ENCODE measurements around the gene NUAK1. TPM values are rescaled to one million over a fixed set of nuclear protein-coding genes. Genes with fewer than 3 reads are reported as not detected.

Gene NUAK1
- total and polyA plus RNA-seq, 2 experiments from 2014 or later = 5.4 to 16.9 TPM

- Mint-ChIP-seq H3K4me1 (peaks cover 23% of the 10 kb centered on the region), H3K4me3 (no peak overlapping the region), H3K36me3 (ENCODE audit: low read depth) (peaks cover 21% of the 10 kb centered on the region), H3K9me3 (no peaks in the 10 kb centered on the region), H3K27me3 (ENCODE audit: insufficient read depth, low read depth, poor library complexity) (no peaks in the 10 kb centered on the region), H3K27ac (peak overlapping the region; percentile 68)
- Histone ChIP-seq H3K4me2 (no peak overlapping the region), H2AFZ (no peak overlapping the region), H3K4me1 (ENCODE audit: insufficient read depth) (peaks cover 11% of the 10 kb centered on the region), H3K27me3 (ENCODE audit: insufficient read depth) (no peaks in the 10 kb centered on the region), H4K20me1 (replicated peaks; ENCODE audit: insufficient read depth) (peaks cover 7% of the 10 kb centered on the region; the same call in 1 of the 2 replicates), H3K79me2 (replicated peaks; ENCODE audit: insufficient read depth) (0 out of 2 replicates have a peak, but pooled peaks cover 3% of the 10 kb centered on the region), H3K9me2 (ENCODE audit: insufficient read depth) (no peaks in the 10 kb centered on the region), H3K36me3 (ENCODE audit: insufficient read depth) (peaks cover 16% of the 10 kb centered on the region), H3F3A (replicated peaks; ENCODE audit: low read depth) (no peaks in the 10 kb centered on the region), H3K27ac (ENCODE audit: low read depth) (no peak overlapping the region), H3K4me3 (no peak overlapping the region)
- DNase-seq (ENCODE audit: low spot score) (no peak), ATAC-seq (no peak; the same call in 2 of the 3 replicates)
- TF ChIP-seq, protein P1, sequence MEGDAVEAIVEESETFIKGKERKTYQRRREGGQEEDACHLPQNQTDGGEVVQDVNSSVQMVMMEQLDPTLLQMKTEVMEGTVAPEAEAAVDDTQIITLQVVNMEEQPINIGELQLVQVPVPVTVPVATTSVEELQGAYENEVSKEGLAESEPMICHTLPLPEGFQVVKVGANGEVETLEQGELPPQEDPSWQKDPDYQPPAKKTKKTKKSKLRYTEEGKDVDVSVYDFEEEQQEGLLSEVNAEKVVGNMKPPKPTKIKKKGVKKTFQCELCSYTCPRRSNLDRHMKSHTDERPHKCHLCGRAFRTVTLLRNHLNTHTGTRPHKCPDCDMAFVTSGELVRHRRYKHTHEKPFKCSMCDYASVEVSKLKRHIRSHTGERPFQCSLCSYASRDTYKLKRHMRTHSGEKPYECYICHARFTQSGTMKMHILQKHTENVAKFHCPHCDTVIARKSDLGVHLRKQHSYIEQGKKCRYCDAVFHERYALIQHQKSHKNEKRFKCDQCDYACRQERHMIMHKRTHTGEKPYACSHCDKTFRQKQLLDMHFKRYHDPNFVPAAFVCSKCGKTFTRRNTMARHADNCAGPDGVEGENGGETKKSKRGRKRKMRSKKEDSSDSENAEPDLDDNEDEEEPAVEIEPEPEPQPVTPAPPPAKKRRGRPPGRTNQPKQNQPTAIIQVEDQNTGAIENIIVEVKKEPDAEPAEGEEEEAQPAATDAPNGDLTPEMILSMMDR (conservative IDR thresholded peaks at IDR 0.05; ENCODE audit: low read depth in 2 of 2) = no peak
- TF ChIP-seq NANOG (IDR thresholded peaks at IDR 0.05; ENCODE audit: borderline replicate concordance) = no peak
These were observed 58.5 kb downstream of the NUAK1 start for GRCh38 chr12:106080041-106080790.

DNA sequence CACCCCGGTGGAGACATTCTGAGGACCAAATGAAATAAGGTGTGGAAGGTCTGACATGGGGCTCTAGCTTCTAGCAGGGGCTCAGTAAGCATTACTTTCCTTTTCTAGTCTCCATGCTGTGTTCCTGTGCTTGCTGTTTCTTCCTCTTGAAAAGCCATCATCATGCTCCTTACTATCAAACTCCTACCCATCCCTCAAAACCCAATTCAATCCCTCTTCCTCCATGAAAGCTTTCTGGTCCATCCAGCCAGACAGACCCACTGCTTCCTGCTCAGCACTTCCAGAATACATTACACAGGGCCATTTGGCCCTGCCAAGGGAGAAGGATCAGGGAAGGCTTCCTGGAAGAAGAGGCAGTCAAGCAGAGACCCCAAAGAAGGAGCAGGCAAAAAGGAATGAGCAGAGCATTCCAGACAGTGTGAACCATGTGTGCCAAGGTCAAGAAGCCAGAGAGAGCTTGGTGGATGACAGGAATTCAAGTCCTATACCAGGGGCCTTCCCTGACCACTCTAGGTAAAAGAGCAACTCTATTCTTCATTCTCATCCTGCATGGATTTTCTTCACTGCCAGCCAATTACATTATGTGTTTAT, 59.5 kb downstream of the NUAK1 start:
- no peaks in the 10 kb centered on the region for H3K27me3 Mint-ChIP-seq (ENCODE audit: insufficient read depth, low read depth, poor library complexity)
- peaks cover 8% of the 10 kb centered on the region for H3K4me1 ChIP-seq (ENCODE audit: insufficient read depth)
- peaks cover 7% of the 10 kb centered on the region; the same call in 1 of the 2 replicates for H4K20me1 ChIP-seq (replicated peaks; ENCODE audit: insufficient read depth)
- H2AFZ ChIP-seq = no peak overlapping the region
- no peak overlapping the region for H3K27ac ChIP-seq (ENCODE audit: low read depth)
- 0 out of 2 replicates have a peak, but pooled peaks cover 3% of the 10 kb centered on the region for H3K79me2 ChIP-seq (replicated peaks; ENCODE audit: insufficient read depth)
- no peak overlapping the region for H3K27ac Mint-ChIP-seq
- H3K4me3 Mint-ChIP-seq = no peak overlapping the region
- no peaks in the 10 kb centered on the region for H3K9me3 Mint-ChIP-seq
- H3K9me2 ChIP-seq (ENCODE audit: insufficient read depth) = no peaks in the 10 kb centered on the region
- no peaks in the 10 kb centered on the region for H3F3A ChIP-seq (replicated peaks; ENCODE audit: low read depth)
- H3K4me3 ChIP-seq = no peak overlapping the region
- no peak overlapping the region for H3K4me2 ChIP-seq
- peaks cover 25% of the 10 kb centered on the region for H3K4me1 Mint-ChIP-seq
- peaks cover 21% of the 10 kb centered on the region for H3K36me3 Mint-ChIP-seq (ENCODE audit: low read depth)
- H3K27me3 ChIP-seq (ENCODE audit: insufficient read depth) = no peaks in the 10 kb centered on the region
- H3K36me3 ChIP-seq (ENCODE audit: insufficient read depth) = peaks cover 16% of the 10 kb centered on the region
- DNase-seq (ENCODE audit: low spot score) (no peak), ATAC-seq (no peak)
- no peak for TF ChIP-seq ZNF114 (CRISPR knock-in tag; IDR thresholded peaks at IDR 0.05)
- TF ChIP-seq, protein P2, sequence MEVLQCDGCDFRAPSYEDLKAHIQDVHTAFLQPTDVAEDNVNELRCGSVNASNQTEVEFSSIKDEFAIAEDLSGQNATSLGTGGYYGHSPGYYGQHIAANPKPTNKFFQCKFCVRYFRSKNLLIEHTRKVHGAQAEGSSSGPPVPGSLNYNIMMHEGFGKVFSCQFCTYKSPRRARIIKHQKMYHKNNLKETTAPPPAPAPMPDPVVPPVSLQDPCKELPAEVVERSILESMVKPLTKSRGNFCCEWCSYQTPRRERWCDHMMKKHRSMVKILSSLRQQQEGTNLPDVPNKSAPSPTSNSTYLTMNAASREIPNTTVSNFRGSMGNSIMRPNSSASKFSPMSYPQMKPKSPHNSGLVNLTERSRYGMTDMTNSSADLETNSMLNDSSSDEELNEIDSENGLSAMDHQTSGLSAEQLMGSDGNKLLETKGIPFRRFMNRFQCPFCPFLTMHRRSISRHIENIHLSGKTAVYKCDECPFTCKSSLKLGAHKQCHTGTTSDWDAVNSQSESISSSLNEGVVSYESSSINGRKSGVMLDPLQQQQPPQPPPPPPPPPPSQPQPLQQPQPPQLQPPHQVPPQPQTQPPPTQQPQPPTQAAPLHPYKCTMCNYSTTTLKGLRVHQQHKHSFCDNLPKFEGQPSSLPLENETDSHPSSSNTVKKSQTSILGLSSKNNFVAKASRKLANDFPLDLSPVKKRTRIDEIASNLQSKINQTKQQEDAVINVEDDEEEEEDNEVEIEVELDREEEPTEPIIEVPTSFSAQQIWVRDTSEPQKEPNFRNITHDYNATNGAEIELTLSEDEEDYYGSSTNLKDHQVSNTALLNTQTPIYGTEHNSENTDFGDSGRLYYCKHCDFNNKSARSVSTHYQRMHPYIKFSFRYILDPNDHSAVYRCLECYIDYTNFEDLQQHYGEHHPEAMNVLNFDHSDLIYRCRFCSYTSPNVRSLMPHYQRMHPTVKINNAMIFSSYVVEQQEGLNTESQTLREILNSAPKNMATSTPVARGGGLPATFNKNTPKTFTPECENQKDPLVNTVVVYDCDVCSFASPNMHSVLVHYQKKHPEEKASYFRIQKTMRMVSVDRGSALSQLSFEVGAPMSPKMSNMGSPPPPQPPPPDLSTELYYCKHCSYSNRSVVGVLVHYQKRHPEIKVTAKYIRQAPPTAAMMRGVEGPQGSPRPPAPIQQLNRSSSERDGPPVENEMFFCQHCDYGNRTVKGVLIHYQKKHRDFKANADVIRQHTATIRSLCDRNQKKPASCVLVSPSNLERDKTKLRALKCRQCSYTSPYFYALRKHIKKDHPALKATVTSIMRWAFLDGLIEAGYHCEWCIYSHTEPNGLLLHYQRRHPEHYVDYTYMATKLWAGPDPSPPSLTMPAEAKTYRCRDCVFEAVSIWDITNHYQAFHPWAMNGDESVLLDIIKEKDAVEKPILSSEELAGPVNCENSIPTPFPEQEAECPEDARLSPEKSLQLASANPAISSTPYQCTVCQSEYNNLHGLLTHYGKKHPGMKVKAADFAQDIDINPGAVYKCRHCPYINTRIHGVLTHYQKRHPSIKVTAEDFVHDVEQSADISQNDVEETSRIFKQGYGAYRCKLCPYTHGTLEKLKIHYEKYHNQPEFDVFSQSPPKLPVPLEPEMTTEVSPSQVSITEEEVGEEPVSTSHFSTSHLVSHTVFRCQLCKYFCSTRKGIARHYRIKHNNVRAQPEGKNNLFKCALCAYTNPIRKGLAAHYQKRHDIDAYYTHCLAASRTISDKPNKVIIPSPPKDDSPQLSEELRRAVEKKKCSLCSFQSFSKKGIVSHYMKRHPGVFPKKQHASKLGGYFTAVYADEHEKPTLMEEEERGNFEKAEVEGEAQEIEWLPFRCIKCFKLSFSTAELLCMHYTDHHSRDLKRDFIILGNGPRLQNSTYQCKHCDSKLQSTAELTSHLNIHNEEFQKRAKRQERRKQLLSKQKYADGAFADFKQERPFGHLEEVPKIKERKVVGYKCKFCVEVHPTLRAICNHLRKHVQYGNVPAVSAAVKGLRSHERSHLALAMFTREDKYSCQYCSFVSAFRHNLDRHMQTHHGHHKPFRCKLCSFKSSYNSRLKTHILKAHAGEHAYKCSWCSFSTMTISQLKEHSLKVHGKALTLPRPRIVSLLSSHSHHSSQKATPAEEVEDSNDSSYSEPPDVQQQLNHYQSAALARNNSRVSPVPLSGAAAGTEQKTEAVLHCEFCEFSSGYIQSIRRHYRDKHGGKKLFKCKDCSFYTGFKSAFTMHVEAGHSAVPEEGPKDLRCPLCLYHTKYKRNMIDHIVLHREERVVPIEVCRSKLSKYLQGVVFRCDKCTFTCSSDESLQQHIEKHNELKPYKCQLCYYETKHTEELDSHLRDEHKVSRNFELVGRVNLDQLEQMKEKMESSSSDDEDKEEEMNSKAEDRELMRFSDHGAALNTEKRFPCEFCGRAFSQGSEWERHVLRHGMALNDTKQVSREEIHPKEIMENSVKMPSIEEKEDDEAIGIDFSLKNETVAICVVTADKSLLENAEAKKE (CRISPR knock-in tag; IDR thresholded peaks at IDR 0.05) = no peak
- TF ChIP-seq CREB1 (CRISPR knock-in tag; IDR thresholded peaks at IDR 0.05; ENCODE audit: low read depth) = no peak
- TF ChIP-seq JUNB (IDR thresholded peaks at IDR 0.05; ENCODE audit: unreplicated experiment) = no peak
- TF ChIP-seq EZH2 (IDR thresholded peaks at IDR 0.05; ENCODE audit: low read depth, unreplicated experiment) = no peak
- no peak for TF ChIP-seq NANOG (IDR thresholded peaks at IDR 0.05; ENCODE audit: borderline replicate concordance)
- TF ChIP-seq, protein P1 (conservative IDR thresholded peaks at IDR 0.05; ENCODE audit: low read depth in 2 of 2) = no peak
- TF ChIP-seq ZNF331 (CRISPR knock-in tag; IDR thresholded peaks at IDR 0.05; ENCODE audit: low read depth) = no peak

Measured in GM23338 (cell line).